Epithelial cell of proximal tubule (primary cell): ENCODE measurements around the gene KCNB1. TPM values are rescaled to one million over a fixed set of nuclear protein-coding genes. Genes with fewer than 3 reads are reported as not detected.
"Not testable (repeated sequence)": the region's sequence is repeated elsewhere in the genome, so short reads cannot be mapped to it uniquely, and the experiment has no call there.

ENCODE experiments used
- DNase-seq: peaks from one replicate; pipeline ENCODE4 v3.0.0-alpha.2; 2011; ENCODE audit warnings: low read depth
- H3K4me3 ChIP-seq: 2 replicates; pipeline ENCODE4 v1.5.1; 2011; ENCODE audit warnings: low read depth, mild to moderate bottlenecking, low read length
- CTCF ChIP-seq: conservative IDR thresholded peaks from 2 replicates; pipeline ENCODE4 v1.5.1; 2012; ENCODE audit warnings: low read depth, mild to moderate bottlenecking, low read length
- total RNA-seq: library from RNA; depleted of rRNA; stranded (reverse); fragments of >200 nt; gene quantifications from 2 replicates; pipeline ENCODE4 v1.2.3, GENCODE V29; 2015

The KCNB1 gene
- total RNA-seq, 1 donor from 2014 or later = not detected

- no peak overlapping the region for H3K4me3 ChIP-seq
- DNase-seq = no peak
- TF ChIP-seq CTCF = no peak
Observed at GRCh38 chr20:49319208-49319809, 163.2 kb downstream of the KCNB1 start.

- no peak for TF ChIP-seq CTCF
- no peak for DNase-seq
- no peak overlapping the region for H3K4me3 ChIP-seq
Observed at GRCh38 chr20:49318430-49319207, 163.8 kb downstream of the KCNB1 start.

- no peak for DNase-seq
- H3K4me3 ChIP-seq = no peak overlapping the region
- no peak for TF ChIP-seq CTCF
Observed at GRCh38 chr20:49318091-49318429, 164.4 kb downstream of the KCNB1 start.

- DNase-seq = no peak
- H3K4me3 ChIP-seq = no peak overlapping the region
- no peak for TF ChIP-seq CTCF
Observed at GRCh38 chr20:49316704-49317103, 165.8 kb downstream of the KCNB1 start.

- H3K4me3 ChIP-seq = no peak overlapping the region
Observed at GRCh38 chr20:49315580-49315979, 166.9 kb downstream of the KCNB1 start.

GRCh38 chr20:49314052-49314451 is 168.4 kb downstream of the KCNB1 start:
- H3K4me3 ChIP-seq, DNase-seq: not testable (repeated sequence)

More at GRCh38 chr20:49315580-49315979, 166.9 kb downstream of the KCNB1 start:
- no peak for DNase-seq
- no peak for TF ChIP-seq CTCF

Other genes starting within 250 kb of the KCNB1 start
- 16.0 and 16.4 TPM in 2 replicates for gene ZNFX1, start 204.6 kb downstream of the KCNB1 start, total RNA-seq
- gene PTGIS, start 85.5 kb upstream of the KCNB1 start, total RNA-seq = not detected in 2 replicates
- gene B4GALT5, start 231.2 kb upstream of the KCNB1 start, total RNA-seq = 27.4 and 28.4 TPM in 2 replicates